HepG2 (cell line): ENCODE results near the gene NAV2. TPM values are rescaled to one million over a fixed set of nuclear protein-coding genes. Genes with fewer than 3 reads are reported as not detected.
A peak's percentile ranks its signal among the peaks of the same experiment; 100 is the strongest.

Source experiments
- ATAC-seq: fragments of 200-7000 bp; cut with Tn5 transposase; 3 replicates; pipeline ENCODE4 v1.9.1; 2020; ENCODE audit warnings: mild to moderate bottlenecking, moderate library complexity
- BruUV-seq: library from RNA; stranded (reverse); fragments of 400-500 nt; replicated peaks from 2 replicates; lab custom pipeline; 2021; lab: Mats Ljungman, UMichigan
- CTCF ChIA-PET: fragments of 300-600 bp; formaldehyde crosslinking; extraction: SDS; loops from one replicate; lab custom pipeline; 2021; ENCODE audit warnings: low total read pairs, inconsistent platforms, low intra/inter-chr PET ratio; lab: Yijun Ruan, JAX
- POLR2A ChIA-PET: fragments of 350-600 bp; sonication (Branson Sonifier 250); formaldehyde crosslinking; loops from one replicate; lab custom pipeline; 2020; ENCODE audit warnings: antibody characterized with exemption, inconsistent platforms; lab: Yijun Ruan, JAX
- DNase-seq: peaks from one replicate; pipeline ENCODE4 v3.0.0-alpha.2; 2015; ENCODE audit warnings: low spot score
- FAIRE-seq: peaks from 3 replicates; lab custom pipeline; 2011; peaks lifted over from hg19 to GRCh38; lab: Jason Lieb, UNC
- H2AFZ ChIP-seq: one replicate; pipeline ENCODE4 v1.6.1; 2011; ENCODE audit warnings: low read length, inconsistent platforms
- H3K27ac ChIP-seq: fragments of 300-600 bp; 3 replicates; pipeline ENCODE4 v1.8.0; 2011; ENCODE audit warnings: mixed run types, mild to moderate bottlenecking, mixed read lengths, low read length, inconsistent platforms; ENCODE audit not compliant: insufficient read depth; ENCODE audit errors: extremely low read length
- H3K27me3 ChIP-seq, 2 experiments: fragments of 200-600 bp in 1 of 2; 2 replicates in 1 of 2; 3 replicates in 1 of 2; pipeline versions ENCODE4 v1.6.0 to v1.8.0; 2011; ENCODE audit warnings: low read length in 2 of 2, mild to moderate bottlenecking in 2 of 2, moderate library complexity in 2 of 2, inconsistent platforms in 1 of 2; ENCODE audit not compliant: insufficient read depth in 2 of 2, control insufficient read depth in 1 of 2
- H3K36me3 ChIP-seq, 2 experiments: fragments of 200-600 bp in 1 of 2; replicated peaks in 1 of 2; 2 replicates in 1 of 2; 3 replicates in 1 of 2; pipeline versions ENCODE4 v1.5.1 to v1.8.0; 2011; ENCODE audit warnings: low read length in 2 of 2, inconsistent platforms in 1 of 2; ENCODE audit not compliant: insufficient read depth in 2 of 2, control insufficient read depth in 1 of 2
- H3K4me1 ChIP-seq: 2 replicates; pipeline ENCODE4 v1.5.1; 2012; ENCODE audit warnings: low read length, inconsistent platforms; ENCODE audit not compliant: insufficient read depth
- H3K4me2 ChIP-seq: 2 replicates; pipeline ENCODE4 v1.6.0; 2011; ENCODE audit warnings: low read depth, low read length, inconsistent platforms
- H3K4me3 ChIP-seq, 3 experiments: fragments of 200-600 bp in 1 of 3; sonication (generic), shearing (Covaris generic) in 1 of 3; replicated peaks in 1 of 3; 2 replicates each; pipeline ENCODE4 v1.5.1; 2011 to 2016; ENCODE audit warnings: low read length in 3 of 3, inconsistent platforms in 2 of 3, low read depth in 2 of 3, mild to moderate bottlenecking in 2 of 3, control low read depth in 1 of 3, mixed read lengths in 1 of 3; ENCODE audit not compliant: insufficient read depth in 1 of 3
- H3K79me2 ChIP-seq: one replicate; pipeline ENCODE4 v1.6.1; 2011; ENCODE audit warnings: low read length, inconsistent platforms; ENCODE audit not compliant: insufficient read depth
- H3K9ac ChIP-seq: 2 replicates; pipeline ENCODE4 v1.6.0; 2011; ENCODE audit warnings: mild to moderate bottlenecking, low read depth, low read length, inconsistent platforms; ENCODE audit not compliant: insufficient read depth
- H3K9me3 ChIP-seq: 2 replicates; pipeline ENCODE4 v1.5.1; 2012; ENCODE audit warnings: mild to moderate bottlenecking, low read length
- H4K20me1 ChIP-seq: 2 replicates; pipeline ENCODE4 v1.6.0; 2011; ENCODE audit warnings: inconsistent platforms, mild to moderate bottlenecking, low read length, moderate library complexity; ENCODE audit not compliant: insufficient read depth
- ATF3 ChIP-seq: sonication (generic); formaldehyde crosslinking; IDR thresholded peaks from 2 replicates; pipeline ENCODE4 v1.4.0; 2020; ENCODE audit warnings: missing genetic modification reagents
- DMAP1 ChIP-seq: IDR thresholded peaks from 2 replicates; pipeline ENCODE4 v1.6.1; 2016
- FOSL1 ChIP-seq: sonication (generic); formaldehyde crosslinking; IDR thresholded peaks from 2 replicates; pipeline ENCODE4 v1.9.0; 2021; ENCODE audit warnings: missing genetic modification reagents, borderline replicate concordance
- FOXA3 ChIP-seq: IDR thresholded peaks from 2 replicates; pipeline ENCODE4 v1.6.1; 2016; ENCODE audit warnings: missing genetic modification reagents, missing compliant biosample characterization
- LCORL ChIP-seq, 2 experiments: fragments of 450-650 bp in 1 of 2; sonication (generic) in 1 of 2; formaldehyde crosslinking in 1 of 2; IDR thresholded peaks; 2 replicates each; pipeline versions ENCODE4 v1.5.0 to v1.6.1; 2017 to 2020; ENCODE audit warnings: antibody characterized with exemption in 1 of 2, missing genetic modification reagents in 1 of 2
- MEIS2 ChIP-seq: sonication (generic); formaldehyde crosslinking; IDR thresholded peaks from 2 replicates; pipeline ENCODE4 v1.9.0; 2021; ENCODE audit warnings: mild to moderate bottlenecking, missing genetic modification reagents
- MTA3 ChIP-seq: sonication (generic); formaldehyde crosslinking; IDR thresholded peaks from 2 replicates; pipeline ENCODE4 v1.4.0; 2020; ENCODE audit warnings: missing genetic modification reagents
- PREB ChIP-seq: sonication (generic); formaldehyde crosslinking; IDR thresholded peaks from 2 replicates; pipeline ENCODE4 v1.4.0; 2020; ENCODE audit warnings: missing genetic modification reagents
- RBAK ChIP-seq: sonication (generic); formaldehyde crosslinking; IDR thresholded peaks from 2 replicates; pipeline ENCODE4 v1.5.1; 2020; ENCODE audit warnings: mild to moderate bottlenecking, missing genetic modification reagents
- SMAD9 ChIP-seq: sonication (generic); formaldehyde crosslinking; IDR thresholded peaks from 2 replicates; pipeline ENCODE4 v1.5.1; 2020; ENCODE audit warnings: mild to moderate bottlenecking, missing genetic modification reagents
- TEF ChIP-seq: sonication (generic); formaldehyde crosslinking; IDR thresholded peaks from 2 replicates; pipeline ENCODE4 v1.5.0; 2020; ENCODE audit warnings: missing genetic modification reagents
- ZGPAT ChIP-seq: IDR thresholded peaks from 2 replicates; pipeline ENCODE4 v1.6.1; 2016; ENCODE audit warnings: mild to moderate bottlenecking
- ZIK1 ChIP-seq: sonication (generic); formaldehyde crosslinking; IDR thresholded peaks from 2 replicates; pipeline ENCODE4 v1.5.0; 2020; ENCODE audit warnings: mild to moderate bottlenecking, low read depth, missing genetic modification reagents, borderline replicate concordance
- ZNF12 ChIP-seq: sonication (generic); formaldehyde crosslinking; IDR thresholded peaks from 2 replicates; pipeline ENCODE4 v1.5.0; 2020; ENCODE audit warnings: missing genetic modification reagents
- ZNF354B ChIP-seq: sonication (generic); formaldehyde crosslinking; IDR thresholded peaks from 2 replicates; pipeline ENCODE4 v1.8.0; 2022; ENCODE audit warnings: mild to moderate bottlenecking, missing genetic modification reagents
- ZNF501 ChIP-seq: sonication (generic); formaldehyde crosslinking; IDR thresholded peaks from 2 replicates; pipeline ENCODE4 v1.5.1; 2020; ENCODE audit warnings: mild to moderate bottlenecking, moderate library complexity, missing genetic modification reagents
- ZNF605 ChIP-seq: sonication (generic); formaldehyde crosslinking; IDR thresholded peaks from 2 replicates; pipeline ENCODE4 v1.8.0; 2022; ENCODE audit warnings: mild to moderate bottlenecking, missing genetic modification reagents
- ZNF687 ChIP-seq: sonication (generic); formaldehyde crosslinking; IDR thresholded peaks from 2 replicates; pipeline ENCODE4 v1.5.1; 2020; ENCODE audit warnings: mild to moderate bottlenecking, missing genetic modification reagents, moderate library complexity
- ZNF792 ChIP-seq: IDR thresholded peaks from 2 replicates; pipeline ENCODE4 v1.6.1; 2016
- WGBS: methylation state at CpG from one replicate; pipeline ENCODE4 v1.1.6; 2017; ENCODE audit warnings: low lambda C conversion rate; 5-methylcytosine and 5-hydroxymethylcytosine counted together
- in situ Hi-C: cut with HindIII; loops from 2 replicates; pipeline ENCODE4 v1.10.0; 2017; ENCODE audit warnings: low pct_unique_long_range_greater_than_20kb; ENCODE audit not compliant: extremely low pct_ligation_motif_present
- intact Hi-C: fragments of 100-400 bp; cut with micrococcal nuclease; formaldehyde crosslinking; loops from one replicate; pipeline ENCODE4 v1.10.0; 2022; ENCODE audit not compliant: unreplicated experiment
- polyA plus RNA-seq, 8 experiments: library from polyadenylated mRNA; depleted of rRNA in 3 of 8; stranded (reverse) in 7 of 8; unstranded in 1 of 8; fragments of >200 nt; fragmentation: Illumina TruSeq in 4 of 8; extraction: Trizol in 4 of 8; gene quantifications; 2 replicates each; pipeline versions ENCODE4 v1.2.1 to v1.2.3, GENCODE V29; 2011 to 2016; ENCODE audit warnings: low read depth in 4 of 8, missing spikeins in 1 of 8, mixed read lengths in 1 of 8; ENCODE audit not compliant: insufficient read depth in 1 of 8
- total RNA-seq, 5 experiments: library from RNA; depleted of rRNA; stranded (reverse); fragments of >200 nt; fragmentation: Illumina TruSeq; extraction: Trizol; gene quantifications; 2 replicates each; pipeline ENCODE4 v1.2.3, GENCODE V29; 2016; ENCODE audit warnings: low read depth in 1 of 5

NAV2 gene
- total and polyA plus RNA-seq, 2 of the 13 experiments (the other 11 are each of a cell fraction or from before 2014, with no cell fraction given) = 9.3 to 34.6 TPM

GRCh38 chr11:19953336-19953735 is 240.7 kb downstream of the NAV2 start:
- H2AFZ ChIP-seq = no peak overlapping the region
- peak overlapping the region; percentile 30 for H3K4me2 ChIP-seq
- FAIRE-seq (no peak), ATAC-seq (peak; percentile 15; the same call in 2 of the 3 replicates), DNase-seq (peak; percentile 30)
- intact Hi-C loops = no loop called here
- no peaks in the 10 kb centered on the region for H3K9me3 ChIP-seq
- H3K9ac ChIP-seq = no peak overlapping the region
- no peaks in the 10 kb centered on the region for H3K27me3 ChIP-seq
- H3K4me1 ChIP-seq = peaks cover 70% of the 10 kb centered on the region
- no peak overlapping the region for H3K4me3 ChIP-seq
- CTCF ChIA-PET = interaction anchor here (1.6 kb wide), 1 partner anchor 48 kb away, joined by 14 read pairs; no protein-coding TSS in a partner anchor
- in situ Hi-C loops = loop anchor here (5.0 kb wide), 1 partner anchor 74 kb away; no protein-coding TSS in a partner anchor
- no peaks in the 10 kb centered on the region for H3K79me2 ChIP-seq
- H3K27ac ChIP-seq = peak overlapping the region; percentile 13
- POLR2A ChIA-PET = interaction anchor here (0.8 to 3.9 kb wide), 19 partner anchors 9 to 179 kb away, joined by 3 to 35 read pairs (median 6); no protein-coding TSS in a partner anchor
- no TSS peak for BruUV-seq
- WGBS = 47% methylated on average over 4 of the region's 4 CpGs
- no peaks in the 10 kb centered on the region for H3K36me3 ChIP-seq
- H4K20me1 ChIP-seq = no peaks in the 10 kb centered on the region
- TF ChIP-seq ZNF12 = no peak
- 0 out of 2 replicates have a peak, but pooled peaks have one; percentile 17 for TF ChIP-seq DMAP1 (CRISPR knock-in tag)
- no peak for TF ChIP-seq ZNF354B
- no peak for TF ChIP-seq PREB (CRISPR knock-in tag)
- no peak for TF ChIP-seq ZGPAT (CRISPR knock-in tag)
- TF ChIP-seq RBAK (CRISPR knock-in tag) = no peak
- peak; percentile 48; the same call in 1 of the 2 replicates for TF ChIP-seq ZNF605 (CRISPR knock-in tag)
- no peak for TF ChIP-seq ZNF792 (CRISPR knock-in tag)
- TF ChIP-seq ZIK1 (CRISPR knock-in tag) = no peak
- no peak for TF ChIP-seq SMAD9 (CRISPR knock-in tag)
- no peak for TF ChIP-seq LCORL (IDR thresholded peaks at IDR 0.05)
- TF ChIP-seq LCORL (CRISPR knock-in tag; IDR thresholded peaks at IDR 0.05) = no peak
- TF ChIP-seq FOSL1 (CRISPR knock-in tag) = no peak
- no peak for TF ChIP-seq MEIS2 (CRISPR knock-in tag)
- TF ChIP-seq ATF3 = no peak
- TF ChIP-seq MTA3 (CRISPR knock-in tag) = no peak
- TF ChIP-seq ZNF687 (CRISPR knock-in tag) = no peak
- no peak for TF ChIP-seq TEF
- no peak for TF ChIP-seq FOXA3
- TF ChIP-seq ZNF501 = no peak
